ENCODE data around the gene HPRT1.

- TF ChIP-seq CTCF (IDR thresholded peaks at IDR 0.05) (no peak), POLR2A (IDR thresholded peaks at IDR 0.05) (no peak)
Observed at GRCh38 chrX:134482371-134482770, 22.4 kb downstream of the HPRT1 start.

Measured in uterus (tissue), 2 donors.